ENCODE data around the gene SIN3A. TPM values are rescaled to one million over a fixed set of nuclear protein-coding genes. Genes with fewer than 3 reads are reported as not detected.

Gene SIN3A
- total RNA-seq, 1 donor from 2014 or later, result 56.0 TPM

DNA sequence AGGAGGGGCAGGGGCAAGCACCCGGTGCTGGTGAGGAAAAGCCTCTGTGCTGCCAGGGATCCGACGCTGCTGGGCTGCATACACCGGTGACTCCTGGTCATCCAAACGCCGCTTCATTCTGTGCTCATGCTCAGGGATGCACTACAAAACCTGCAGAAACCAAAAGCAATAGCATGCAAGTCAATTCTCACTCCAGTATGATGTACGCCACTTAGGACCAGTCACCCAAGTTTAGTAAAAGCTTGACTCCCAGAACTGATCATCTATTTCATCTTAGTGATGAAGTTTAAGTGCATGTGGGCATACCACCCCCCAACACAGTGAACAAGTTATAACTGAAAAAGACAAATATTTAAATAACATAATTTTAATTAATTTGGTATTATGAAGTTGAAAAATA, 21.2 kb downstream of the SIN3A start:
- no peak overlapping the region for H3K4me3 ChIP-seq
- H3K27ac ChIP-seq, result no peak overlapping the region
- ATAC-seq (no peak), DNase-seq (no peak)
- H3K9me3 ChIP-seq, result no peaks in the 10 kb centered on the region
- H3K4me1 ChIP-seq, result no peaks in the 10 kb centered on the region
- TF ChIP-seq, protein P1, sequence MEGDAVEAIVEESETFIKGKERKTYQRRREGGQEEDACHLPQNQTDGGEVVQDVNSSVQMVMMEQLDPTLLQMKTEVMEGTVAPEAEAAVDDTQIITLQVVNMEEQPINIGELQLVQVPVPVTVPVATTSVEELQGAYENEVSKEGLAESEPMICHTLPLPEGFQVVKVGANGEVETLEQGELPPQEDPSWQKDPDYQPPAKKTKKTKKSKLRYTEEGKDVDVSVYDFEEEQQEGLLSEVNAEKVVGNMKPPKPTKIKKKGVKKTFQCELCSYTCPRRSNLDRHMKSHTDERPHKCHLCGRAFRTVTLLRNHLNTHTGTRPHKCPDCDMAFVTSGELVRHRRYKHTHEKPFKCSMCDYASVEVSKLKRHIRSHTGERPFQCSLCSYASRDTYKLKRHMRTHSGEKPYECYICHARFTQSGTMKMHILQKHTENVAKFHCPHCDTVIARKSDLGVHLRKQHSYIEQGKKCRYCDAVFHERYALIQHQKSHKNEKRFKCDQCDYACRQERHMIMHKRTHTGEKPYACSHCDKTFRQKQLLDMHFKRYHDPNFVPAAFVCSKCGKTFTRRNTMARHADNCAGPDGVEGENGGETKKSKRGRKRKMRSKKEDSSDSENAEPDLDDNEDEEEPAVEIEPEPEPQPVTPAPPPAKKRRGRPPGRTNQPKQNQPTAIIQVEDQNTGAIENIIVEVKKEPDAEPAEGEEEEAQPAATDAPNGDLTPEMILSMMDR (IDR thresholded peaks at IDR 0.05), result no peak
- intact Hi-C loops (cut with DNase I), result no loop called here
- peaks cover 50% of the 10 kb centered on the region for H3K36me3 ChIP-seq
- no peaks in the 10 kb centered on the region for H3K27me3 ChIP-seq

DNA sequence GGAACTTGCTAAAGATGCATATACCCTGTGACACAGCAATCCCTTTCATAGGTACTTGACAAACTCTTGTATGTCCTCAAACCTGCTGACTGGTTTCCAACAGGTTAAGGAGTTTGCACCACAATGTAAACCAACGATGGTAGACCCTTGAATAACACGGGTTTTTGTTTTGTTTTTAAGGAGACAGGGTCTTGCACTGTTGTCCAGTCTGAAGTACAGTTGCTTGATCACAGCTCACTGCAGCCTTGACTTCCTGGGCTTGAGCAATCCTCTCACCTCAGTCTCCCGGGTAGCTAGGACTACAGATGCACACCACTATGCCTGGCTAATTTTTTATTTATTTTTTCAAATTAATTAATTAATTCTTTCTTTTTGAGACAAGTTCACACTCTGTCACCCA, 23.3 kb downstream of the SIN3A start:
- Histone ChIP-seq H3K9me3 (no peaks in the 10 kb centered on the region), H3K27ac (no peak overlapping the region), H3K27me3 (no peaks in the 10 kb centered on the region), H3K4me1 (no peaks in the 10 kb centered on the region), H3K36me3 (peaks cover 54% of the 10 kb centered on the region), H3K4me3 (no peak overlapping the region)
- ATAC-seq (no peak), DNase-seq (no peak)
- TF ChIP-seq, protein P1 (IDR thresholded peaks at IDR 0.05), result no peak
- intact Hi-C loops (cut with DNase I), result no loop called here

GRCh38 chr15:75425966-75426500, 25.5 kb downstream of the SIN3A start:
- TF ChIP-seq, protein P1 (IDR thresholded peaks at IDR 0.05), result no peak
- Histone ChIP-seq H3K36me3 (peaks cover 75% of the 10 kb centered on the region), H3K9me3 (no peaks in the 10 kb centered on the region), H3K27ac (no peak overlapping the region), H3K27me3 (no peaks in the 10 kb centered on the region), H3K4me1 (no peaks in the 10 kb centered on the region), H3K4me3 (no peak overlapping the region)
- ATAC-seq (no peak), DNase-seq (no peak)
- intact Hi-C loops (cut with DNase I), result no loop called here

- H3K4me1 ChIP-seq, result no peaks in the 10 kb centered on the region
- H3K27me3 ChIP-seq, result no peaks in the 10 kb centered on the region
- H3K27ac ChIP-seq, result no peak overlapping the region
- intact Hi-C loops (cut with DNase I), result no loop called here
- DNase-seq, result no peak
- ATAC-seq, result no peak
- H3K4me3 ChIP-seq, result no peak overlapping the region
- H3K9me3 ChIP-seq, result no peaks in the 10 kb centered on the region
- H3K36me3 ChIP-seq, result peaks cover 81% of the 10 kb centered on the region
- TF ChIP-seq, protein P1 (IDR thresholded peaks at IDR 0.05), result no peak
Measured at GRCh38 chr15:75422554-75422953, 28.9 kb downstream of the SIN3A start.

- intact Hi-C loops (cut with DNase I), result no loop called here
- Histone ChIP-seq H3K27me3 (no peaks in the 10 kb centered on the region), H3K4me3 (no peak overlapping the region), H3K9me3 (no peaks in the 10 kb centered on the region), H3K36me3 (peaks cover 66% of the 10 kb centered on the region), H3K27ac (no peak overlapping the region), H3K4me1 (no peaks in the 10 kb centered on the region)
- DNase-seq (no peak), ATAC-seq (no peak)
- TF ChIP-seq, protein P1 (IDR thresholded peaks at IDR 0.05), result no peak
Measured at GRCh38 chr15:75420698-75421097, 30.8 kb downstream of the SIN3A start.

- TF ChIP-seq, protein P1 (IDR thresholded peaks at IDR 0.05), result no peak
- DNase-seq (no peak), ATAC-seq (no peak)
- Histone ChIP-seq H3K4me3 (no peak overlapping the region), H3K27me3 (no peaks in the 10 kb centered on the region), H3K4me1 (no peaks in the 10 kb centered on the region), H3K36me3 (peaks cover 69% of the 10 kb centered on the region), H3K27ac (no peak overlapping the region), H3K9me3 (no peaks in the 10 kb centered on the region)
- intact Hi-C loops (cut with DNase I), result no loop called here
Measured at GRCh38 chr15:75416584-75416983, 34.9 kb downstream of the SIN3A start.
